HEK293T (cell line): ENCODE data around the gene SLC7A14.

Experiments used
- ARNT ChIP-seq: fragments of 450-650 bp; IDR thresholded peaks from 2 replicates; pipeline ENCODE4 v1.6.1; 2017; ENCODE audit warnings: mild to moderate bottlenecking
- ELF4 ChIP-seq: fragments of 450-650 bp; IDR thresholded peaks from 2 replicates; pipeline ENCODE4 v1.6.1; 2017; ENCODE audit warnings: antibody characterized with exemption
- FOXA1 ChIP-seq: fragments of 450-650 bp; IDR thresholded peaks from 2 replicates; pipeline ENCODE4 v1.6.1; 2016; ENCODE audit warnings: mild to moderate bottlenecking
- FOXK2 ChIP-seq: fragments of 450-650 bp; IDR thresholded peaks from 2 replicates; pipeline ENCODE4 v1.6.1; 2016; ENCODE audit warnings: mild to moderate bottlenecking
- FOXM1 ChIP-seq: fragments of 450-650 bp; IDR thresholded peaks from 2 replicates; pipeline ENCODE4 v1.6.1; 2017; ENCODE audit warnings: mild to moderate bottlenecking, borderline replicate concordance
- HDGF ChIP-seq: fragments of 450-650 bp; IDR thresholded peaks from 2 replicates; pipeline ENCODE4 v1.6.1; 2017; ENCODE audit warnings: antibody characterized with exemption, borderline replicate concordance
- LEF1 ChIP-seq: fragments of 450-650 bp; IDR thresholded peaks from 2 replicates; pipeline ENCODE4 v1.6.1; 2017; ENCODE audit warnings: mild to moderate bottlenecking, borderline replicate concordance
- NFRKB ChIP-seq: fragments of 450-650 bp; IDR thresholded peaks from 2 replicates; pipeline ENCODE4 v1.6.1; 2016; ENCODE audit warnings: mild to moderate bottlenecking, moderate library complexity
- PKNOX1 ChIP-seq: fragments of 450-650 bp; IDR thresholded peaks from 2 replicates; pipeline ENCODE4 v1.6.1; 2016
- SP1 ChIP-seq: fragments of 450-650 bp; IDR thresholded peaks from 2 replicates; pipeline ENCODE4 v1.6.1; 2017
- SUZ12 ChIP-seq: fragments of 450-650 bp; IDR thresholded peaks from 2 replicates; pipeline ENCODE4 v1.6.1; 2016; ENCODE audit warnings: mild to moderate bottlenecking
- TARDBP ChIP-seq: fragments of 450-650 bp; IDR thresholded peaks from 2 replicates; pipeline ENCODE4 v1.6.1; 2016

GRCh38 chr3:170436697-170437096 lies 149.2 kb downstream of the SLC7A14 start:
- no peak for TF ChIP-seq TARDBP
- no peak for TF ChIP-seq SUZ12
- no peak for TF ChIP-seq FOXM1
- no peak for TF ChIP-seq LEF1
- TF ChIP-seq FOXK2: no peak
- TF ChIP-seq ELF4: no peak
- TF ChIP-seq ARNT: no peak
- TF ChIP-seq SP1: no peak
- no peak for TF ChIP-seq NFRKB
- TF ChIP-seq HDGF: no peak
- no peak for TF ChIP-seq FOXA1
- TF ChIP-seq PKNOX1: no peak
